Superior temporal gyrus (tissue), 1 donor: ENCODE measurements around the gene IFI44L.

Experiments used
- DNase-seq: peaks from one replicate; pipeline ENCODE4 v3.0.0-alpha.2; 2016; ENCODE audit errors: extremely low spot score

IFI44L gene

DNA sequence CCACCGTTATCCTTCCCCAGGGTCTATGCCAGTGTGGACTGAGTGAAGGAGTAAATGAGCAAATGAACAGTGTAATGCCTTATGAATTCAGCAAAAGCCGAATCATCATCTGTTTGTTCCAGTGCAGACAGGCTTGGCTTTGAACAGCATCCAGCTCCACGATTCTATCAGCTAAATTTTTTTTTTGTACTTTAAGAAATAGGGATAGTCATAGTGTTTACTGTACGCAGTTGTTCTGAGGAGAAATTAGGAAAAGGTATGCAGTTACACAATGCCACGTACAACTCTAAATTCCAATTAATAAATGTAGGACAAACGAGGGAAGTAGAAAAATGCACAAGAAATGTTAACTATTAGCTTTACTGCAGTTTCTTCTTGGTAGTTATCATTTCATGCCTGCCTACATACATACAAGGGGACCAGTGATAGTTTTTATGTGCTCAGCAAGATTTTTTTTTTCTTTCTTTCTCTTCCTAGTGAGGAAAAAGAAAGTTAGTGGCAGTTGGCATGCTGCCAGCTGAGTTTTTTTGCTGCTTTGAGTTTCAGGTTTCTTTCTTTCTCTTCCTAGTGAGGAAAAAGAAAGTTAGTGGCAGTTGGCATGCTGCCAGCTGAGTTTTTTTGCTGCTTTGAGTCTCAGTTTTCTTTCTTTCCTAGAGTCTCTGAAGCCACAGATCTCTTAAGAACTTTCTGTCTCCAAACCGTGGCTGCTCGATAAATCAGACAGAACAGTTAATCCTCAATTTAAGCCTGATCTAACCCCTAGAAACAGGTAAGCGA, at the start of gene IFI44L:
Gene IFI44L (plus strand): TSS at position 646 of the 777 bp plus-strand sequence. CDS start 7,468 bp downstream, outside the sequence.
- DNase-seq, result peak; percentile 58

GRCh38 chr1:78570539-78570938, 49.7 kb upstream of the IFI44L start:
- DNase-seq, result no peak

DNA sequence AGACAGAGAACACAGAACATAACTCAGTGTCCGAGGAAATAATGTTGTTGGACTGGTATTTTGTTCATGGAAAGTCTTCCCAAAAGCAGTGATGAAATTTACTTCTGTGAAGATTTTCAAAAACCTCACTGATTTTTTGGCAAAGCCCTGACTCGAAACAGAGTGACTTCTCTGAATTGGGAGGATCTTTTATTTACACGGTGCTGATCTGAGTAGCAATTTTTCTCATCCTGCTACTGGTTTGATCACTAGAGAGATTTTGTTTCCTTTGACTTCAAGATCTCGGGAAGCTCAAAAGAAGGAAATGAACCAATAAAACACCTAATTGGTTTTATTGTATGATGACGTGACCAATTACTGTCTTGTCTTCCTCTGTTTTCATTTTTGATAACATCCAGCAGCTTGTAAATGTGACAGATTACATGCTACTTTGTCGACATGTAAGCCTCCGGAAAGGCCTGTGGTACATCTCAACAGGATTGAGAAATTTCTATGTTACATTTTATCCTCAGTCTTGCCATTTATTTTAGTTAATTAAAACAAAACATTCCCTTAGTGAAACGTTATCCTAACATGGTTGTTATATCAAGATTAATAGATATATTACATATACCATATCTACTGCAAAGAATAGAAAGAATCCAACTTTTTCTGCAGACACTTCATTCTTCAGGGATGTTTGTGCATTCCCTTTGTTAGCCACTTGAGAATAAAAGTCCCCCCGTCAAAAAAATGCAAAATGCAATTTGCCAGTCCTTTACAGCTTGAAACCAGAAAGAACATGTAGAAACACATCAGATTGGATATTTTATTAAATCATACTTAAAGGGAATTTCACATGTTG, 42.8 kb upstream of the IFI44L start:
- no peak for DNase-seq

- DNase-seq, result no peak
These were observed 33.7 kb upstream of the IFI44L start for GRCh38 chr1:78586572-78586971.

GRCh38 chr1:78587211-78587610, 33.0 kb upstream of the IFI44L start:
- no peak for DNase-seq

DNA sequence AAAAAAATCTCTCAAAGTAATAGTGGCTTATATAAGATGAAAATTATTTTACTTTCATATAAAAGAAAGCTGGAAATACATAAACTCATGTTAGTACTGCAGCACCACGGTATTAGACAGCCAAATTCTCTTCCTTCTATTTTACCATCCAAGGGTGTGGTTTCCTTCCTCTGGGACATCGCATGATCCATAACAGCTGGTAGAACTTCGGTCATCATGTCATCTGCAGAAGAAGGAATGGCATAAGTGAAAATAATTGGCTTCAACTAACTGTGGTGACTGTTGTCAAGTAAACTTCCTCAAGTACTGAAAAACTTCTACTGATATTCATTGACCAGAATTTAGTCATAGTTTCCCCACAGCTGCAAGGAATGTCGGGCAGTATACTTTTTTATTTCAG, 28.3 kb upstream of the IFI44L start:
- DNase-seq, result no peak

DNA sequence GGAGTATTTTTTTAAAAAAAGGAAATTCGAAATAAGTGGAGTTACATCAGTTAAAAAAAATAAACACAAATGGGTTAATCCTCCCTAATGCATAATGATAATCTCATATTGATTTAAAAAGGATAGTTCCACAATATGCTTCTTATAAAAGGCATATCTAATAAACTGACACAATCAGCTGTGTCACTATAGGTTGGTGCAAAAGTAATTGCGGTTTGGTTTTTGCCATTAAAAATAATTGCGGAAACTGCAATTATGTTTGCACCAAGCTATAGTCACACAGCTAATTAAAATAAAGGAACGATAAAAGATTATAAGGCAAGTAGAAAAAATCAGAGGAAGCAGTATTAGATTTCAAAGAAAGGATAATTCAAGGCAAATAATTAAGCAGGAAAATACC, 21.0 kb upstream of the IFI44L start:
- no peak for DNase-seq

- no peak for DNase-seq
These were observed 19.2 kb upstream of the IFI44L start for GRCh38 chr1:78601068-78601467.

DNA sequence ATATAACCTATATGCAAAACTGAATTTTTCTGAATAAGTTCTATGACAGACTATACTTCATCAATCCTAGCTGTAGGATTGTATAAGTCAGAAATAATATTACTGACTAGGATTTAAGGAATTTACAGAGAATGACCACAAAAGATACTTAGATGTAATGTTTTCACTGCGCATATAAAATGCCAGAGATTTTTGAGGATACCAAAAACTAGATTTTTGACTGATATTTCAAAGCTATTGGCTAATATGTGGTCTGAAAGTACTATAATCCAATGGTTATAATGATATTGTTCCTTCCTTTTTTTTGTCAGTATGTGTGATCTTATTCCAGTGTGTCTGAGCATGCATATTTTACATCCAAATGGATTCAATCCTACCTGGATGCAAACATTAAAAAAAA, 17.0 kb upstream of the IFI44L start:
- DNase-seq, result no peak

- DNase-seq, result no peak
These were observed 15.6 kb upstream of the IFI44L start for GRCh38 chr1:78604643-78605042.

GRCh38 chr1:78606274-78606673, 14.0 kb upstream of the IFI44L start:
- DNase-seq, result peak; percentile 13

- peak; percentile 72 for DNase-seq
These were observed 12.8 kb upstream of the IFI44L start for GRCh38 chr1:78607334-78607927.

DNA sequence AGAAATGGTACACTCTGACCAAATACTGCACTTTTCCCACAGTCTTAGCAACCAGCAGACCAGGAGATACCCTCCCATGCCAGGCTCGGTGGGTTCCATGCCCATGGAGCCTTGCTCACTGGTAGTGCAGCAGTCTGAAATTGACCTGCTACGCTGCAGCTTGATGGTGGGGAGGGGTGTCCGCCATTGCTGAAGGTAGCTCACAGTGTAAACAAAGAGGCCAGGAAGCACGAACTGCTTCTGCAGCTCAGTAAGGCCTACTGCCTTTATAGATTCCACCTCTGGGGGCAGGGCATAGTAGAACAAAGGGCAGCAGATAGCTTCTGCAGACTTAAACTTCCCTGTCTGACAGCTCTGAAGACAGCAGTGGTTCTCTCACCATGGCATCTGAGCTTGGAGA, 12.3 kb upstream of the IFI44L start:
- DNase-seq, result no peak

- DNase-seq, result peak; percentile 96
These were observed 2.6 kb upstream of the IFI44L start for GRCh38 chr1:78617615-78618026.

DNA sequence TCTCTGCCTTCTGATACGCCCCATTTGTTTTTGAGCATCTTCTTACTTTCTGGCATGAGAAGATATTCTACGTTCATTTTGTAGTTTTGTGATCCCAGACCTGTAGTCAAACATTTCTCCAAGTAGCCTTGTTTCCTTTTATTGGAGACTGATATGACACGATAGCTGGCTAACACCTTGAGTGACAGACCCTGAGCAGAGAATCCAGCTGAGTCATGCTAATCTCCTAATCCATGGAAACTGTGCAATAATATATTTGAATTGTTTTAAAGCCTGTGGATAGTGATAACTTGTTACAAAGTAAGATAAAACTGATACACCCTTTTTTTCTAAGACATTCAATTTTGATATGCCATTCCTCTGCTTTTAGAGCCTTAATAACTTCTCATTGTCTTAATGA, 1.2 kb upstream of the IFI44L start:
- DNase-seq, result peak; percentile 26

DNA sequence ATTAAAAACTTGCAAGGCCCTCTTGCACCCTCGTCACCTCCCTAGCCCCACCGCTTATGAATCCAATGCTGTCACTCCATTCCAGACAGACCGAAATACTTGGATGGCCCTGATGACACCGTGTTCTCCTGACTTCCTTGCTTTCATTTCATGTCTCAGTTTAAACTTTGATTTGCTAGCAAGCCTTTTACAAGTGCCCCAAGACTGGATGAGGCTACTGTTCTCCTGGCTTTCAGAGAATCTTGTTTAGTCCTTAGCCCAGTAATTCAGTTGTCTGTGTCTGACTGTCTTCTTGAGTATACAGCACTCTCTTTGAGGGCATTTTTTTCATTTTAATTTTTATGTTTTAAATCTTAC, 824 bp upstream of the IFI44L start:
- DNase-seq, result no peak

DNA sequence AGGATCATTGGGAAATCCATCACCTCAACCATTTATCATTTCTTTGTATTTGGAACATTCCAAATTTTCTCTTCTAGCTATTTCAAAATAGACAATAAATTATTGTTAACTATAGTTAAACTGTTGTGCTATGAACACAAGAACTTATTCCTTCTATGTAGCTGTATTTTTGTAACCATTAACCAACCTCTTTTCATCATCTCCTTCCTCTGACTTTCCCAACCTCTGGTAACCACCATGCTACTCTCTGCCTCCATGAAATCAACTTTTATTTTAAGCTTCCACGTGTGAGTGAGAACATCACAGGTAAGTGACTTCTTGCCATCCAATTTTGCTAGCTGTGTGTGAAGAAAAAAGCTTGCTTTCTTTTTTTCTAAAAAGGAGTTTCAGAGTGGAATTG, 418 bp downstream of the IFI44L start:
- no peak for DNase-seq

GRCh38 chr1:78622548-78622947, 2.3 kb downstream of the IFI44L start:
- DNase-seq, result no peak

- DNase-seq, result no peak
These were observed 3.8 kb downstream of the IFI44L start for GRCh38 chr1:78624035-78624434.

GRCh38 chr1:78627321-78627720, 7.1 kb downstream of the IFI44L start:
- no peak for DNase-seq

- no peak for DNase-seq
These were observed 10.4 kb downstream of the IFI44L start for GRCh38 chr1:78630600-78630999.

DNA sequence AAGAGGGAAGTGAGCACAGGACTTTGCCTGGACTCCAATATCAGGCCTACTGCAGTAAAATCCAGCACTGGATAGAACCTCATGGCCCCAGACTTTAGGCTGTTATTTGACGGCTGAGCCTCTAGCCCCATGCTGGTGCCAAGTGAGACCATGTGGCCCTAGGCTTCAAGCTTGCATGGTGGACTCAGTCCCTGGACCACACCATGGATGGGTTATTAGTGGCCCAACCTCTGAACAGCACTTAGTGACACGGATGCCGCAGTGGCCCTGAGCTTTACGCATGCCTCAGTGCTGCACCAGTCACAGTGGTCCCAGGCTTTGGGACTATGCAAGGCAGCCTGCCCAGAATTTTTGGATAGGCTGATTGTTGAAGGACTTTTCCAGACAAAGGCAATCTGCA, 13.0 kb downstream of the IFI44L start:
- DNase-seq, result no peak

GRCh38 chr1:78640462-78640861, 20.2 kb downstream of the IFI44L start:
- no peak for DNase-seq
